M059J (cell line): ENCODE measurements around the gene CWC27. TPM values are rescaled to one million over a fixed set of nuclear protein-coding genes. Genes with fewer than 3 reads are reported as not detected.
A peak's percentile ranks its signal among the peaks of the same experiment; 100 is the strongest.

Experiments used
- DNase-seq: peaks from one replicate; pipeline ENCODE4 v3.0.0-alpha.2; 2012; ENCODE audit warnings: low read depth
- total RNA-seq: library from RNA; depleted of rRNA; stranded (reverse); fragments of >200 nt; shearing (Covaris generic); gene quantifications from 2 replicates; pipeline ENCODE4 v1.2.3, GENCODE V29; 2014

CWC27 gene
- total RNA-seq, 1 experiment from 2014 or later, result 10.6 TPM

DNA sequence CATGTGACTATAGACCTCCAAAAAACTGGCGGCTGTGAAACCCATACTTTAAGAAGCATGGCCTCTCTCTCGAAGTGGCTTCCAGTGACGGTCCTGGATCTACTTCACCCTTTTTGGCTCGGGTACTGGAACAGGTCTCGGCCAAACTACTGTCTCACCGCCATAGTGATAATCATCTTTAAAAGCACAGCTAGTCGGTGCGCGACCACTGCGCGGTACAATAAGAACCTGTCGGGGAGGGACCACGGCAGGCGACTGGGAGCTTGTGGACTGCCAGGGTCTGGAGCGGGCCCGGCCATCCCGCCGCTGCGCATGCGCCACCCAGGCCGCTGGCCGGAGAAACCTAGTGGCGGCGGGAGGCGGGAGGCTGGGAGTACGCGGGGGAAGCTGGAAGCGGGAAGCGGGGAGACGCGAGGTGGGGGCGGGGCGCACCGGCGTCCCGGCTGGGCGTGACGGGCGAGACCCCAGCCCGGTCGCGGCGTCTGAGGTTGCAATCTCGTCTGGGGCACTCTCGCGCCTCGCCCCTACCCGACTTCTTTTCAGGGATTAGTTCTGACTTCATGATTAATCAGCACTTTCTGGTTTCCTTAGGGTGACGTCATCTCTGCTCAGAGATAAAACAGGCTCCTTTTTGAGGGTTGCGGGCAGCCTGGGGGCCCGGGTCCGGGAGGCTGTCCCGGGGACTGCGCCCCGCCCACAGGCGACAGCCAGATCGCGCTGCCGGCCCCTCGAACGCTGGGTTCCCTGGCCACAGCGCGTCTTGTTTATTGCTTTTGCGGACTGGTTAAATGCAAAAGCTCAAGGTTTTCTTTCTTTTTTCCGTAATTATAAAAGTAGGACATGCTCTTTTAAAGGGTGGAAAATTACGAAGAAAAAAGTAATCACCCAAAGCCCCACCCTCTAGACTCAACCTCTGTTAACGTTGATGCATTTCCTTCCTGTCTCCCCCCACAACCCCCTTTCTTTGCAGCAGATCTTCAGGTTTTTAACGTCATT, 266.8 kb downstream of the CWC27 start:
- DNase-seq, result peak; percentile 95

GRCh38 chr5:65037831-65038815, 269.4 kb downstream of the CWC27 start:
- DNase-seq, result peak; percentile 37

DNA sequence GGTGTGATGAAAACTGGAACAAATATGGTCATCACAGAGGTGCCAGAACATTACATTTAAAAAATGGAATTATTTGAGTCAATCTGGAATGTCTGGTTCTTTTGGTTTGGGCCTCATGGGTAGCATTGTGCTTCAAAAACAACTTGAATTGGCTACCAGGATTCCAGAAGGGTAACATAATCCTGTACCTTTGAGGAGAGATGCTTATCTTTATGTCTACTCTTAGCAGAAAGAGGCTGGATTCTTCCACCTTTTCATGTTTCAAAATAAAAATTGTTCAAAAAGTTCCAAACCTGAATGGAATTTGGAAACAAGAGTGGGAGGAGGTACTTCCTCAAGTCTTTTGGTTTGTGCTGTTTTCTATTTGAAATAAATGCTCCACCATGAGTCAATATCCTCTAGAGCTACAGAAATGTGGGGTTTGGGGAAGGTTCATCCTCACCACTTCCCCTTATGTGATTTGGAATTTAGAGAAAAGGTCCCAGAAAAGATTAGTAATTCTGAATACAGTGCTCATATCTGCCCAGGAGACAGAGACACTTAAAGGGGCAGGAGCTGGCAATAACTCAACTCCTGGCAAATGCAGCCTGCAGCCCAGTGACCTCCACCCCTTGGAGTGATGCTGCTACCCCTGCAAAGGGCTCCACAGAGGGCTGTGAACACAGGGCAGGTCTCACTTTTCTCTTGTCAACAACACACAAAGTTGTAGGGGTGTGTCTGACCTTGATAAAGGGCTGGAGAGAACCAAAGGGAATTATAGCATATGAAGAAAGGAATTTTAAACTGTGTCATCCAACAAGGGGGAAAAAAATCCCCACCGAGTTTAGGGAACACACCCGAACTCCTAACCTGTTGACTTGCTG, 272.8 kb downstream of the CWC27 start:
- DNase-seq, result peak; percentile 24

DNA sequence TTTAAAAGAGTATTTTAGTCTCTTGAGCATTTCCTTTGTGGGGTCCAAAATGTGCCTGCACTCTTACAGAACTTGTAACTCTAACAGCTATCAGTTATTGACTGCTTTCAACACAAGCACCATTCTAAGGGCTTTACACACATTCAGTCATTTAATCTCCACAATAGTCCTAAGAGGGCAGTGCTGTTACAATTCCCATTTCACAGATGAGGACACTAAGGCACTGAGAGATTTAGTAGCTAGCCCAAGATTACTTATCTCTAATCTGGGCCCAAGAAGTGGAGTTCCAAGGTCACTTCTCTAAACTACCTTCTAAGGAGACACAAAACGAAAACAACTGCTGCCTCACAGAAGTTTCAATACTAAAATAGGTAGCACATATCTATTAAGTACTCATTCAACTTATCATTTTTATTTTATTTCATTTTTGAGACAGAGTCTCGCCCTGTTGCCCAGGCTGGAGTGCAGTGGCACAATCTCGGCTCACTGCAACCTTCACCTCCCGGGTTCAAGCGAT, 275.2 kb downstream of the CWC27 start:
- DNase-seq, result no peak

DNA sequence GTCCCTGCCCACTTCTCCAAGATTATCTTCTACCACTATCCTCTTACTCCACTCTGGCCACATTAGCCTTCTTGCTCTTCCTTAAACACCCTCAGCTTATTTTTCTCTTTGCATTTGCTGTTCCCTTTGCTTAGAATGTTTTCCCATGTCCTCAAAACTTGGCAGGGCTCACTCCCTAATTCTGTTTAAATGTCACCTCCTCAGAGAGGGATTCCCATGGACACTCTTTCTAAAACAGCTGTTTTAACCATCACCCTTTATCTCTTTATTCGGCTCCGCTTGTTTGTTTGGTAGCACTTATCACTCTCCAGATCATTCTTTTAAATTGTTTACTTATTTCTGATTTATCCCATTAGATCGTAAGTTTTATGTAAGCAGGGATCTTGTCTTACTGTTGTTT, 278.5 kb downstream of the CWC27 start:
- no peak for DNase-seq

- DNase-seq, result no peak
These were observed 279.4 kb downstream of the CWC27 start for GRCh38 chr5:65047948-65048690.

DNA sequence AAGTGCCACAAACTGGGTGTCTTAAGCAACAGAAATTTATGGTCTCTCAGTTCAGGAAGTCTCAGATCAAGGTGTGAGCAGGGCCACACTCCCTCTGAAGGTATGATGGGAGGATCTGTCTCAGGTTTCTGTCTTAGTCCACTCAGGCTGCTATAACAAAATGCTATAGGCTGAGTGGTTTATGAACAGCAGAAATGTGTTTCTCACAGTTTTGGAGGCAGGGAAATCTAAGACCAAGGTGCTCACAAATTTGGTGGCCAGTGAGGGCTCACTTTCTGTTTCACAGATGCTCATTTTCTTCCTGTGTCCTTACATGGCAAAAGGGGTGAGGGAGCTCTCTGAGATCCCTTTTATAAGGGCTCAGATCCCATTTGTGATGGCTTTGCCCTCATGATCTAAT, 281.4 kb downstream of the CWC27 start:
- no peak for DNase-seq

GRCh38 chr5:65050826-65051498, 282.2 kb downstream of the CWC27 start:
- DNase-seq, result peak; percentile 63

GRCh38 chr5:65055938-65056337, 287.2 kb downstream of the CWC27 start:
- DNase-seq, result peak; percentile 43

GRCh38 chr5:65059681-65060598, 291.2 kb downstream of the CWC27 start:
- DNase-seq, result peak; percentile 18

DNA sequence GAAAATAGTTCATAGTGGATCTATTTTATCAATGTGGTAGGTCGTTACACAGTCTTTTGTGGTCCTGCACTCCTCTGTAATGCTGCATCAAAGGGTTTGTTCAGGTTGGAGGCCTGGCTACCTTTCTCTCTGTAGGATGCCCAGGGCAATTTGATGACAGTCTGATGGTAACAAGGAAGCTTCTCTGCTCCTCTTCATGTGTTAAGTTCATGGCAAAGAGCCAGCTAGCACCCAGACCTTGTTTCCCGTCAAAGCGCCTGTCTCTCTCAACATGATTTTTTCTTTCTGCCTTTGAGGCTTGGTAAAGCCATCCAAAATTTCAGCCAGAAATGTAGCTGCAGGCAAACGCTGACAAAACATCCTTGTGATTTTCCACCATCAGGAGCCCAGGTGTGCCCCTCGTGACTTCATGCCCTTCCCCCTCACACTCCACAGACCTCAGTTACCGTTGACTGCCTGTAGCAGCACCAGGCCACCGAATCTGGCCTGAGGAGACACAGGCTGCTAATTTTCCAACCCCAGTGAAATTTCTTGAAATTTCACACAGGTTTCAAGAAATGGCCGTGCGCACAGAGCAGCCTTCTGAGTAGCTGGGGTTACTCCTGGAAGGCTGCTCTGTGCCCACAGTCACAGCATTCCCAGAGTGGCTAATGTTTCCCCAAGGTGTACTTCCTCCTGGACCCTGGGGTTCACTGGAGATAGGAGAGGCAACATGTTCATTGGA, 292.7 kb downstream of the CWC27 start:
- DNase-seq, result no peak

DNA sequence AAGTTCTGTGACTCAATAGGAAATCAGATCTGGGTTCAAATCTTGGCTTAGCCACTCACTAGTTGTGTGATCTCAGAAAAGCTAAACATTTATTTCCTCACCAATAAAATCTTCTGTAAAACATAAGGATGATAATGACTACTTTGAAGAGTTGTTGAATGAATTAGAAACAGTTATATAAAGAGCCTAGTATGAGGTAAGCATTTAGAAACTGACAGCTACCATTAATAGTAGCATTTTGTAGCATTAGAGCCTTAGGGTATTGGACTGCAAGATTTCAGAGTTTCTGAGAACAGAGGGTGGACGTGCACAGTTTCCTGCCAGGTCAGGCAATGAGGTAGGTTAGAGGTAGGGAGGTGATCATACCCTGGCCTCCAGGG, 293.2 kb downstream of the CWC27 start:
- no peak for DNase-seq

- DNase-seq, result peak; percentile 71
These were observed 293.8 kb downstream of the CWC27 start for GRCh38 chr5:65062469-65063083.

DNA sequence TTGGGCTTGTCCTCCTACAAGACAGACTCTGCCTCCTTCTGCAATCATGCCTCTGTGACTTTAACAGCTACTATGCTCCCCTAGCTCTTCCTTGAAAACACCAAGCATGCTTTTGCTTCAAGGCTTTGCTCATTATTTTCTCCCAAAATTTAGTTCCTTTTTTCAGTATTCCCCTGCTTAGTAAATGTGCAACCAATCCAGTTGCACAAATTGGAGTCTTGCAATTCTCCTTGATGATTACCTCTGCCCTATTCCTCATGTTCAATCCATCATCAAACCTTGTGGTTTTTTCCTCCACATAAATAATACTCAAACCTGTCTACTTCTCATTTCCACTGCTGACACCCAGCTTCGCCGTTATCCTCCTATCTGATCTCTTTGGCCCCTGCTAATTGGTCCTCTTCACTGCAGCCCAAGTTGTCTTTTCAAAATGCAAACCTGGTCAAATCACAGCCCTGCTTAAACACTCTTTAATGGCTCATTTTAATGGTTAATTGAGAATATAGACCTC, 296.3 kb downstream of the CWC27 start:
- no peak for DNase-seq

DNA sequence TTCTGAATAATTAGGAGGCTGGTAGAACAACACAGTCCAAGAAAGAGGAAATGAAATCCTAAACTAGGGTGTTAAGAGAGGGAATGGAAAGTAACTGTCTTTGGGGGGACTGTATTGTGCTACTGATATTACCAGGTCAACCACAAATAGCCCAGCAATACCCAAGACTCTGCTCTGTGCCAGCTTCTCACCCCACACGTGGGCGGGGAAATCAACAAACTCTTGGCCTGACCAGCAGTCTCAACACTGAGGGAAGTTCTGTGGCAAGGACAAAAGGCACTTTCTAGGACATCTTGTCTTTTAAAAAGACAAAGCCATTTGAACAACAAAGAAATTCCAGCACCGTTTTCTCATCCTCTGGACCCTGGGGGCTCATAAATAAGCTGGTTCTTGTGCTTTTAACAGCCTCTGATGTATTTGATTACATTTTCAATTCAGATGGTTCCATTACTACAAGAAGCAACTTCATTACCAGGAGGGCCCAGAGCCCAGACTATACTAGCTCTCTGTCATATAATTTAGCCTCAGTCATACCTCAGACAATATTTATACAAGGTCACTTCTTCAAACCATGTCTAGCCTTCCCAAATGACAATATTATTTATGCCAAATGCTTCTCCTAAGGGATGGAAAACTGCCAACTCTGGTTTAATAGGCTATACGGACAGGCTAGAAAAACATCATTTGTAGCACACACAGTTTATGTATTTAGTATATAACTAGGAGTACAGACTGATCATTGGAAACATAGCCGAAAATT, 297.8 kb downstream of the CWC27 start:
- DNase-seq, result no peak

DNA sequence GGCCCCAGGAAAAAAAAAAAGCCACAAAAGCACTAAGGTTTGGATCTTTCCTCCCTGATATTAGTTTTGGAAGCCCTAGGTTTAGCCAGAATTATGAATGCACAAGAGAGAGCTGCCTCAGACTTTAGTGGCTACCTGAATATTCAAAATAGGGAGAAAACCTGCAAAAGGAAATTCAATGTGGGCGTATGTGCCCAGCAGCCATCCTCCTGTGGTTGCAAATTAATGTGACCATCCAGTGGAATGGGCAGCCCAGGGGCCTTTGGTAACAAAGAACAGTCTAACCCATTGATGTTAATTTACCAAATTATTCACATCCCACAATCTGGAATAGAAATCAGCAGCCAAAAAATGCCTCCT, 298.4 kb downstream of the CWC27 start:
- no peak for DNase-seq
